ENCODE data around the gene TENM4. TPM values are rescaled to one million over a fixed set of nuclear protein-coding genes. Genes with fewer than 3 reads are reported as not detected.

TENM4 gene
- total RNA-seq, 2 experiments from 2014 or later = not detected

- H3K9me3 Mint-ChIP-seq = no peaks in the 10 kb centered on the region
- H3K36me3 Mint-ChIP-seq (ENCODE audit: low read depth) = no peaks in the 10 kb centered on the region
- no peak for ATAC-seq
Observed at GRCh38 chr11:78935398-78936068, 505.3 kb downstream of the TENM4 start.

DNA sequence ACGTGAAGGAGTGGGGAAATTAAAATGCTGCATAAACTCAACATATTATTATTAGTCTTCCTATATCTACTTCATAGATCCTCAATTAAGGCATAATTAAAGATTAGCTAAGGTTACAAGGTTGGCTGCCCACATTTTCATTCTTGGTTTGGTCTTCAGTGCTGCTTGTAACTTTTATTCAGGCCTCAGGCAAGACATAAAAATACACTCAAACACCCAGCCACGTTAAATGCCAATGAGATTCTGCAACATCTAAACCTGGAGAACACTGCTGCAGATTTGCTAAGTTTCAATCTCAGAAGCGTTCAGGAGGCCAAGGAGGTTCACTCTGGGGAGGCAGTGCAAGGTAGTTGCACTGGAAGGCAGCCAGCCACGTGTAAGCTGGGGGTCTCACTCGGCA is 507.5 kb downstream of the TENM4 start:
- Mint-ChIP-seq H3K27me3 (peaks cover 3% of the 10 kb centered on the region), H3K36me3 (ENCODE audit: low read depth) (no peaks in the 10 kb centered on the region), H3K9me3 (no peaks in the 10 kb centered on the region), H3K4me1 (ENCODE audit: low read depth) (no peaks in the 10 kb centered on the region), H3K27ac (no peak overlapping the region), H3K4me3 (no peak overlapping the region)
- DNase-seq (no peak), ATAC-seq (no peak)
- ChIA-PET POLR2A (no interaction called here), CTCF (no interaction called here)
- no peak for TF ChIP-seq CTCF (IDR thresholded peaks at IDR 0.05)
- intact Hi-C loops (cut with micrococcal nuclease) = no loop called here

More at GRCh38 chr11:78935398-78936068, 505.3 kb downstream of the TENM4 start:
- intact Hi-C loops (cut with micrococcal nuclease) = no loop called here
- no peak for DNase-seq
- Mint-ChIP-seq H3K27ac (no peak overlapping the region), H3K4me1 (ENCODE audit: low read depth) (no peaks in the 10 kb centered on the region), H3K27me3 (peaks cover 3% of the 10 kb centered on the region), H3K4me3 (no peak overlapping the region)
- ChIA-PET CTCF (no interaction called here), POLR2A (no interaction called here)
- no peak for TF ChIP-seq CTCF (IDR thresholded peaks at IDR 0.05)

DNA sequence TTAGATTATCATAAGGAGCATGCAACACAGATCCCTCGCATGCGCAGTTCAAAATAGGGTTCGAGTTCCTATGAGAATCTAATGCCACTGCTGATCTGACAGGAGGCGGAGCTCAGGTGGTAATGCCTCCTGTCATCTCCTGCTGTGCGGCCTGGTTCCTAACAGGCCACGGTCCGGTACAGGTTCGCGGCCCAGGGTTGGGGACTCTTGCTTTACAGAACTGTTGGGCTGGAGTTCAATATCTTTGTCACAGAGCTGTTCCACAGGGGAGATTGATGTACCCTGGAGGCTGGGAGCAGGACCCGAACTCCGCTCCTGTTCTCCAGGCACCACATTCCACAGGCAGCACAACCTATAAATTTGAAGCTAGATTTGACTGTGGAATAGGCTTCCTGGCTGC is 508.1 kb downstream of the TENM4 start:
- no peaks in the 10 kb centered on the region for H3K4me1 Mint-ChIP-seq (ENCODE audit: low read depth)
- H3K27ac Mint-ChIP-seq = no peak overlapping the region
- intact Hi-C loops (cut with micrococcal nuclease) = no loop called here
- CTCF ChIA-PET = no interaction called here
- H3K27me3 Mint-ChIP-seq = peaks cover 4% of the 10 kb centered on the region
- no peak overlapping the region for H3K4me3 Mint-ChIP-seq
- DNase-seq (no peak), ATAC-seq (no peak)
- POLR2A ChIA-PET = no interaction called here
- no peaks in the 10 kb centered on the region for H3K36me3 Mint-ChIP-seq (ENCODE audit: low read depth)
- TF ChIP-seq CTCF (IDR thresholded peaks at IDR 0.05) = no peak
- H3K9me3 Mint-ChIP-seq = no peaks in the 10 kb centered on the region

GRCh38 chr11:78931891-78932290 is 508.9 kb downstream of the TENM4 start:
- Mint-ChIP-seq H3K27me3 (peaks cover 4% of the 10 kb centered on the region), H3K9me3 (no peaks in the 10 kb centered on the region), H3K27ac (no peak overlapping the region), H3K36me3 (ENCODE audit: low read depth) (no peaks in the 10 kb centered on the region), H3K4me1 (ENCODE audit: low read depth) (no peaks in the 10 kb centered on the region), H3K4me3 (no peak overlapping the region)
- ChIA-PET POLR2A (no interaction called here), CTCF (no interaction called here)
- ATAC-seq = no peak
- DNase-seq = no peak
- TF ChIP-seq CTCF (IDR thresholded peaks at IDR 0.05) = no peak
- intact Hi-C loops (cut with micrococcal nuclease) = no loop called here

DNA sequence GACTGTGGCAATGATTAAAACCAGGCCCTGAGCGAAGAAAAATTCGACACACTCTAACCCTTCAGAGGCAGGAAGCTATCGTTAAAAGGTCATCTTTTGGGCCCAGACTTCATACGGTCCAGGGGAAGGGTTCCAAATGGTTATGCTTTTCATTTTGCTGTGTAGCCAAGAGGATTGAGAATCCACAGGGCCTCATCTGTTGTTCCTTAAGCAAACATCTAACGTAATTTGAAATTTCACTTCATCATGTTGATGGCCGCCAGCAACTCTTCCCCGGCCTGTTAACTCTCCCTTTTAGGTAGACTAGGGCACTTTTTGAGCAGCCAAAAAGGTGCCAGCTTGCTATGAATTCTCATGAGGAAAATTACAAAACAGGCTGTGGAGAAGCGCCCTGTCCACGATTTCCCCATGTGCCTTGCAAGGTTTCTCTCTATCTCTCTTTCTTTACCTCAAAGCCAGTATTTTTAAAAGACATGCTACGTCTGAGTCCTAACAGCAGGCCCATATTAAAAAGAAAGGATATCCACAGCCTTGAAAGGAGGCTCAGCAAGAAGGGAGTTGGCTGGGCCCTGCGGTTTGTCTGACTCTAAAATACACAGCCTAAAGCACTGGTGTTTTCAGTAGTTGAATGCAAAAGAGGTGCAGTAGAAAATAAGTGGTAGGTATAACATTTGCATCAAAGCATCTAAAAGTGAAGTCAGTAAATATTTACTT is 509.9 kb downstream of the TENM4 start:
- Mint-ChIP-seq H3K27me3 (peaks cover 1% of the 10 kb centered on the region), H3K4me1 (ENCODE audit: low read depth) (no peaks in the 10 kb centered on the region), H3K27ac (no peak overlapping the region), H3K4me3 (no peak overlapping the region), H3K9me3 (no peaks in the 10 kb centered on the region), H3K36me3 (ENCODE audit: low read depth) (no peaks in the 10 kb centered on the region)
- DNase-seq = no peak
- CTCF ChIA-PET = no interaction called here
- ATAC-seq = no peak
- TF ChIP-seq CTCF (IDR thresholded peaks at IDR 0.05) = no peak
- intact Hi-C loops (cut with micrococcal nuclease) = no loop called here
- POLR2A ChIA-PET = no interaction called here

All from activated CD8-positive, alpha-beta T cell treated with anti-CD3 and anti-CD28 coated beads for 36 hours (primary cell).